HG02973 (cell line): ENCODE data around the gene RRBP1.

ENCODE experiments used
- ATAC-seq: cut with Tn5 transposase; IDR thresholded peaks from one replicate; pipeline ENCODE4 v1.9.1; 2021; ENCODE audit warnings: moderate library complexity; ENCODE audit not compliant: unreplicated experiment

The RRBP1 gene

GRCh38 chr20:17683218-17684076 lies 1.4 kb upstream of the RRBP1 start:
- ATAC-seq, result no peak

GRCh38 chr20:17682889-17683198 lies 802 bp upstream of the RRBP1 start:
- no peak for ATAC-seq

GRCh38 chr20:17681726-17682102 lies 328 bp downstream of the RRBP1 start:
- peak; percentile 7 for ATAC-seq

- peak; percentile 36 for ATAC-seq
Observed at GRCh38 chr20:17680836-17681725, 961 bp downstream of the RRBP1 start.

- ATAC-seq, result no peak
Observed at GRCh38 chr20:17679941-17680835, 1.9 kb downstream of the RRBP1 start.

DNA sequence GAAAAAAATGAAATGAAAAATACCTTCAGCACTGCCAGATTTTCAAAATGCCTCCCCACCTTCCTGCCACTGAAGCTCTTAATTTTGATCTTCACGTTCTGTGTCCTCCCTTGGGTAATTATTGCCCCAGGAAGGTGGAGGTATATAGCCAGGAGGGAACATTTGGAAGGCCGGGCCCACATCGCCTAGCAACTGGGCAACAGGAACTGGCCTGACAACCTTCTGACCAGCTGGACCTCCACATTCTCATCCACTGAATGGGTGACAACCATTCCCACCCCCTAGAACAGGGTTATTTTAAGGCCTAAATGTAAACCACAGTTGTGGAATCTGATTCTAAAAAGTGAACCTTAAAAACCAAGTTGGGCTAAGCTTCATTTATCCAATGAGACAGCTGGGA lies 3.2 kb downstream of the RRBP1 start:
- ATAC-seq, result no peak

GRCh38 chr20:17678295-17678694 lies 3.7 kb downstream of the RRBP1 start:
- ATAC-seq, result no peak

DNA sequence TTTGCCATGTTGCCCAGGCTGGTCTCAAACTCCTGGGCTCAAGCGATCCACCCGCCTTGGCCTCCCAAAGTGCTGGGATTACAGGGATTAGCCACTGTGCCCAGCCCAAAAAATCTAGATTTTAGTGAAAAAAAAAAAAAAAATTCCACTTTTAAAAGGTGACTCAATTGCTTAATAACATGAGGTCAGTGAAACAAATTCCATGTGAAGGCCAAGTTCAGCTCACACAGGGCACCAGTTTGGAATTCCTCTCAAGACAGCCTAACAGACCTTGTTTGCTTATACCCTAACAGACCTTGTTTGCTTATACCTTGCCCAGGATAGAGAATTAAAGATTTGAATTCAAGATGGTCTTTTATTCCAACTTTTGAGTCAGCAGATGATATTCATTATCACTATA lies 5.1 kb downstream of the RRBP1 start:
- no peak for ATAC-seq

GRCh38 chr20:17676378-17676759 lies 5.7 kb downstream of the RRBP1 start:
- ATAC-seq, result no peak

- ATAC-seq, result no peak
Observed at GRCh38 chr20:17675519-17676377, 6.3 kb downstream of the RRBP1 start.

DNA sequence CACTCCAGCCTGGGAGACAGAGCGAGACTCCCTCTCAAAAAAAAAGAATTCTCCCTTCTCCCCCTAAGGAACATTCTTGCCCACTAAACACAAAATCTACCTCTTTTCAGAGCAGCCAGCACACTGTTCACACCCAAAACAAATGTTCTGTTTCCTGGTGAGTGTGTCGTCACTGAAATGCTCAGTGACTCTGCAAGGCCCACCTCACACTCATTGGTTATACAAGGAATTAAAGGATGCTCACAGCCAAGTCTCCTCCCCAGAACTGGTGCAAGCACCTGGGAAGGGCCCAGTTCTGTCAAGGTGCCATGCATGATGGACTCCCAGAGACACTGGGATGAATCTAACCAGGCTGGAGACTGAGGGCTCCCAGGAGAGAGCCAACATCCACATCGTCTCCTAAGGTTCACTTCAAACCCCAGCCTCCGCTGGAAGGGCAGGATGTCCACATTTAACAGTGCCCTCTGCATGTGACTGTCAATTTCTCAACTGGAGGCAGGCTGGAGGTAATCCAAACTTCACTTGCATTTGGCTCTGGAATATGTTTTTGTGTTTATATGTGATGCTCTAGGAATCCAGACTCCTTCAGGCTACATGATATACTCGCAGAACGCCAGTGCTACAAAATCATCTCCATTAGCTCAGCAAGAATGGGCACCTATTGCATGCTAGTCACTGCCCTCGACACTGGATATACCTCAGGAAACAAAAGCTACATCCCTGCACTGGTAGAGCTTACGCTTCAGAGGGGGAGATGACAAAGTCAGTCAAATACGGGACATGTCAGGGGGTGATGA lies 7.1 kb downstream of the RRBP1 start:
- no peak for ATAC-seq

DNA sequence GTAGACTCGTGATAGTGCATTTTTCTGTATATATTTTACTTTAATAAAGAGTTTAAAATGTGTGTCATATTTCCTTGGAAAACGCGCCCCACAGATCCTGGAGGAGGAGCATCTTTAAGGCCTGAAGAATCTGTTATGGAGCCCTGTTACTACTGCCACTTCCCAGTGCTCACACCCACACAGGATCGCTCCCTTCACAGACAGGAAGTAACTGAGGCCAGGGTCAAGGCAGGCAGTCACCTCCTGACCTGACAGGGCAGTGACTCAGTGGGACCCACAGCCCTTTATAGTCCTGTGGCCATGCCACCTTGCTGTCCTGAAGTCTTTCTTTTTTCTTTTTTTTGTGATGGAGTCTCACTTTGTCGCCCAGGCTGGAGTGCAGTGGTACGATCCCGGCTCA lies 9.0 kb downstream of the RRBP1 start:
- ATAC-seq, result no peak

DNA sequence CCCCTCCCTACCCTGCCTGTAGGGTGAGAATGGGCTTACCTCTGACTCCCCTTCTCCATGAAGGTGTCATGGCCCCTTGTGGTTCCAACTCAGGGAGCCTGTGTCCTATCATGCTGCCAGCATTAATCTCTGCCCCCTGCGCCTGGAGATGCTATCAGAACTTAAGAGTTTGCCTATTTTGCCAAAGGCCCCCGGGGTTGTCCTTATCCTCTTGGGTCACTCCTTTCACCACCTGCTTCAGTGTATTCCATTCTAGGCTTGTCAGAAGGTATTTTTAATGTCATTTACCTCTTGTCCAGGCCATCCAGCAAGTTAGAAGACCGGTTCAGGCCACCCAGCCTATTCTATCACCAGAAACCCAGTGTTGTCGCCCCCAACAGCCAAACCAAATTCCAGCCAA lies 10.5 kb downstream of the RRBP1 start:
- no peak for ATAC-seq

- no peak for ATAC-seq
Observed at GRCh38 chr20:17671011-17671410, 11.0 kb downstream of the RRBP1 start.

DNA sequence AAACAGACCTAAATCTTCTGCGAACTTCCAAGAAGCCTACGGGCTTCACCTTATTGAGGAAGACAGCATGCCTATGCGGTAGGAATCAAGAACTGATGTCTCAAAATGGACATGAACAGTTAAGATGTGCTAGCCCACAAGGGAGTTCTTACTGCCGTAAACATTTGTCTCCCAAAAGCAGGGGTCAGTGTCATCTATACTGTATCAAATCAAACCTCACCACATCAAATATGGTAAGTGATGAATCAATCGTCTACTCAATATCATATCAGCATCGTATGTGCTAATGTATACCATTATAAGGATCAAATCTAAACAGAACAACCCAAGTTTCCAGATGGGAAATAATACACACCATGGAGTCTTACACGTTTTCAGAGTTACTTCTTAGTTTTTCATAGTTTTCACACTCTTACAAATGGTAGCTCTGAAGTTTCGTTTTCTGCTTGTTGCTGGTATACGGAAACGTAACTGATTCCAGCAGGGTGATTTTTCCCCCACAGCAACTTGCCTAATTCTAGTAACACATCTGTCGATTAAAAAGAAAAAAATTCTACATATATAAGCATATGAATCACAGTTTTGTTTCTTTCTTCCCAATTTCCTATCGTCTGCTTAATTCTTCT lies 12.6 kb downstream of the RRBP1 start:
- no peak for ATAC-seq

GRCh38 chr20:17668432-17668831 lies 13.6 kb downstream of the RRBP1 start:
- ATAC-seq, result no peak

DNA sequence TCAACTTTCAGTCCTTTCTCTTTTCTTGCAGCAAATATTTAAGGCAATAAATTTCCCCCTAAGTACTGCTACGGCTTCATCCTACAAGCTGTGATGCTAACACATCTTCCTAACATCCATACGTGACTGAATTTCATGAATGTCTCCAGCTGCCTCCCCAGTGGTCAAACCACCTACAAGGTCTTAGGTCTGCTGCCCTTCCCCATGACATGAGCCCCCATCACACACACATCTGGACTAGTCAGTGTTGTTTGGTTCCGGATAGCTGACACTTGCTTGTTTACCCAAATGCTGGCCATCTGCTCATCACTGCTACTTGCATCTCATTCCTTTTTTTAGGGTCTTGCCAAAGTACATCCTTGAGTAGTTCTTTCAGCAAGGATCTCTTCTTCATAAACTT lies 14.6 kb downstream of the RRBP1 start:
- ATAC-seq, result no peak

GRCh38 chr20:17666481-17666880 lies 15.6 kb downstream of the RRBP1 start:
- no peak for ATAC-seq

DNA sequence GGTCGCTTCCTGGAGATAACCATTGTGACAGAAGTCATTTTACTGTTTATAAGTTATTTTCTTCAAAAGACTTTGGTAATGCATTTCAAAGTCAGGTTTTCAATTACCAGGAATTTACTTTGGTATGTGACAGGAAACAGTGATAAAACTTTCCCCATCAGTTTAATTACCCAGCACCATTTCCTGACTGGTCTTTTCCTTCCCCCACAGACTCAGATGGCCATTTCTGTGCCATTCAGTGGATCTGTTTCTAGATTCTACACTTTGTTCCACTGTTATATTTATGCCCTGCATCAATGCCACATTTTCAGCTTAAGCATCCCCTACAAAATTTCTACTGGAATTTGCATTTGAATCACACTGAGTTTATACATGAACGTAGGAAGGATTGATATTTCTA lies 16.3 kb downstream of the RRBP1 start:
- no peak for ATAC-seq
